ENCODE data around the gene ITPR1.

DNA sequence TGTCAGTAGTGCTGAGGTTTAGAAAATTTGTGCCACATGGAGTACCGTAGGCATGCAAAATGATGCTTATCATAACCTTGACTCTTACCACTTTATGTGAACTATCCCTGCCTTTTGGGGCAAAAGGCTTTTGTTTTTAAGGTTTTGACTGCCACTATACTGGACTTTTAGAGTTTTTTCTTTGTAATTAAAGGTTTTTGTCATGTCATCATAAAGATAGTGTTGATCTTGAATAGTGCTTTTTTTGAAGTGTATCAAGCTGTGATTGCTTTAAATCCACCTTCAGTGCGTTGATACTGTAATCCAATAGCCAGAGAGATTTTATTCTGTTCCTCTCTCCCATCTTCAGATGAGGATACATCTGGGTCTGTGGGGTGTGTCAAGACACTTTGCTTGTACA, 172.9 kb downstream of the ITPR1 start:
- TF ChIP-seq, protein P1, sequence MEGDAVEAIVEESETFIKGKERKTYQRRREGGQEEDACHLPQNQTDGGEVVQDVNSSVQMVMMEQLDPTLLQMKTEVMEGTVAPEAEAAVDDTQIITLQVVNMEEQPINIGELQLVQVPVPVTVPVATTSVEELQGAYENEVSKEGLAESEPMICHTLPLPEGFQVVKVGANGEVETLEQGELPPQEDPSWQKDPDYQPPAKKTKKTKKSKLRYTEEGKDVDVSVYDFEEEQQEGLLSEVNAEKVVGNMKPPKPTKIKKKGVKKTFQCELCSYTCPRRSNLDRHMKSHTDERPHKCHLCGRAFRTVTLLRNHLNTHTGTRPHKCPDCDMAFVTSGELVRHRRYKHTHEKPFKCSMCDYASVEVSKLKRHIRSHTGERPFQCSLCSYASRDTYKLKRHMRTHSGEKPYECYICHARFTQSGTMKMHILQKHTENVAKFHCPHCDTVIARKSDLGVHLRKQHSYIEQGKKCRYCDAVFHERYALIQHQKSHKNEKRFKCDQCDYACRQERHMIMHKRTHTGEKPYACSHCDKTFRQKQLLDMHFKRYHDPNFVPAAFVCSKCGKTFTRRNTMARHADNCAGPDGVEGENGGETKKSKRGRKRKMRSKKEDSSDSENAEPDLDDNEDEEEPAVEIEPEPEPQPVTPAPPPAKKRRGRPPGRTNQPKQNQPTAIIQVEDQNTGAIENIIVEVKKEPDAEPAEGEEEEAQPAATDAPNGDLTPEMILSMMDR (IDR thresholded peaks at IDR 0.05), result no peak
- no peak for TF ChIP-seq POLR2A (IDR thresholded peaks at IDR 0.05)

Measured in heart left ventricle (tissue), 13 donors.